ENCODE results near the gene TMCC3. TPM values are rescaled to one million over a fixed set of nuclear protein-coding genes. Genes with fewer than 3 reads are reported as not detected.

TMCC3 gene
- total RNA-seq, 1 donor from 2014 or later = 0.08 TPM

- Mint-ChIP-seq H3K27ac (no peak overlapping the region), H3K9me3 (no peaks in the 10 kb centered on the region), H3K27me3 (ENCODE audit: insufficient read depth) (peaks cover 17% of the 10 kb centered on the region), H3K4me1 (ENCODE audit: low read depth) (no peaks in the 10 kb centered on the region), H3K36me3 (ENCODE audit: low read depth) (no peaks in the 10 kb centered on the region), H3K4me3 (no peak overlapping the region)
- no peak for DNase-seq (ENCODE audit: low spot score)
- intact Hi-C loops (cut with micrococcal nuclease) = no loop called here
These were observed 16.7 kb upstream of the TMCC3 start for GRCh38 chr12:94667031-94667540.

- Mint-ChIP-seq H3K9me3 (no peaks in the 10 kb centered on the region), H3K4me1 (ENCODE audit: low read depth) (no peaks in the 10 kb centered on the region), H3K27ac (no peak overlapping the region), H3K36me3 (ENCODE audit: low read depth) (no peaks in the 10 kb centered on the region), H3K4me3 (no peak overlapping the region), H3K27me3 (ENCODE audit: insufficient read depth) (peaks cover 14% of the 10 kb centered on the region)
- intact Hi-C loops (cut with micrococcal nuclease) = no loop called here
- no peak for DNase-seq (ENCODE audit: low spot score)
These were observed 15.8 kb upstream of the TMCC3 start for GRCh38 chr12:94666158-94666557.

- no peaks in the 10 kb centered on the region for H3K4me1 Mint-ChIP-seq (ENCODE audit: low read depth)
- H3K9me3 Mint-ChIP-seq = no peaks in the 10 kb centered on the region
- H3K4me3 Mint-ChIP-seq = no peak overlapping the region
- DNase-seq (ENCODE audit: low spot score) = no peak
- intact Hi-C loops (cut with micrococcal nuclease) = no loop called here
- no peak overlapping the region for H3K27ac Mint-ChIP-seq
- H3K36me3 Mint-ChIP-seq (ENCODE audit: low read depth) = no peaks in the 10 kb centered on the region
- H3K27me3 Mint-ChIP-seq (ENCODE audit: insufficient read depth) = peaks cover 17% of the 10 kb centered on the region
These were observed 13.3 kb upstream of the TMCC3 start for GRCh38 chr12:94663702-94664101.

GRCh38 chr12:94663071-94663470, 12.7 kb upstream of the TMCC3 start:
- H3K4me1 Mint-ChIP-seq (ENCODE audit: low read depth) = no peaks in the 10 kb centered on the region
- H3K9me3 Mint-ChIP-seq = no peaks in the 10 kb centered on the region
- DNase-seq (ENCODE audit: low spot score) = no peak
- H3K27me3 Mint-ChIP-seq (ENCODE audit: insufficient read depth) = peaks cover 17% of the 10 kb centered on the region
- intact Hi-C loops (cut with micrococcal nuclease) = no loop called here
- H3K4me3 Mint-ChIP-seq = no peak overlapping the region
- H3K36me3 Mint-ChIP-seq (ENCODE audit: low read depth) = no peaks in the 10 kb centered on the region
- H3K27ac Mint-ChIP-seq = no peak overlapping the region

GRCh38 chr12:94660436-94660835, 10.1 kb upstream of the TMCC3 start:
- intact Hi-C loops (cut with micrococcal nuclease) = no loop called here
- H3K9me3 Mint-ChIP-seq = no peaks in the 10 kb centered on the region
- no peaks in the 10 kb centered on the region for H3K36me3 Mint-ChIP-seq (ENCODE audit: low read depth)
- H3K27ac Mint-ChIP-seq = no peak overlapping the region
- no peaks in the 10 kb centered on the region for H3K4me1 Mint-ChIP-seq (ENCODE audit: low read depth)
- peaks cover 19% of the 10 kb centered on the region for H3K27me3 Mint-ChIP-seq (ENCODE audit: insufficient read depth)
- DNase-seq (ENCODE audit: low spot score) = no peak
- no peak overlapping the region for H3K4me3 Mint-ChIP-seq

- intact Hi-C loops (cut with micrococcal nuclease) = no loop called here
- Mint-ChIP-seq H3K4me3 (no peak overlapping the region), H3K9me3 (no peaks in the 10 kb centered on the region), H3K27ac (no peak overlapping the region), H3K27me3 (ENCODE audit: insufficient read depth) (peaks cover 24% of the 10 kb centered on the region), H3K4me1 (ENCODE audit: low read depth) (no peaks in the 10 kb centered on the region), H3K36me3 (ENCODE audit: low read depth) (no peaks in the 10 kb centered on the region)
- no peak for DNase-seq (ENCODE audit: low spot score)
These were observed 9.1 kb upstream of the TMCC3 start for GRCh38 chr12:94659346-94659930.

- no peak overlapping the region for H3K27ac Mint-ChIP-seq
- intact Hi-C loops (cut with micrococcal nuclease) = no loop called here
- DNase-seq (ENCODE audit: low spot score) = no peak
- peaks cover 27% of the 10 kb centered on the region for H3K27me3 Mint-ChIP-seq (ENCODE audit: insufficient read depth)
- H3K36me3 Mint-ChIP-seq (ENCODE audit: low read depth) = no peaks in the 10 kb centered on the region
- H3K4me1 Mint-ChIP-seq (ENCODE audit: low read depth) = no peaks in the 10 kb centered on the region
- H3K4me3 Mint-ChIP-seq = no peak overlapping the region
- H3K9me3 Mint-ChIP-seq = no peaks in the 10 kb centered on the region
These were observed 8.6 kb upstream of the TMCC3 start for GRCh38 chr12:94658931-94659330.

- no peaks in the 10 kb centered on the region for H3K4me1 Mint-ChIP-seq (ENCODE audit: low read depth)
- no peaks in the 10 kb centered on the region for H3K9me3 Mint-ChIP-seq
- intact Hi-C loops (cut with micrococcal nuclease) = no loop called here
- no peaks in the 10 kb centered on the region for H3K36me3 Mint-ChIP-seq (ENCODE audit: low read depth)
- H3K27me3 Mint-ChIP-seq (ENCODE audit: insufficient read depth) = peaks cover 38% of the 10 kb centered on the region
- DNase-seq (ENCODE audit: low spot score) = no peak
- no peak overlapping the region for H3K4me3 Mint-ChIP-seq
- H3K27ac Mint-ChIP-seq = no peak overlapping the region
These were observed 6.2 kb upstream of the TMCC3 start for GRCh38 chr12:94656556-94656955.

GRCh38 chr12:94649349-94650142, 811 bp downstream of the TMCC3 start:
- Mint-ChIP-seq H3K27me3 (ENCODE audit: insufficient read depth) (peaks cover 73% of the 10 kb centered on the region), H3K36me3 (ENCODE audit: low read depth) (no peaks in the 10 kb centered on the region), H3K9me3 (no peaks in the 10 kb centered on the region), H3K4me3 (peak overlapping the region; percentile 80), H3K4me1 (ENCODE audit: low read depth) (peaks cover 11% of the 10 kb centered on the region), H3K27ac (peak overlapping the region; percentile 18)
- intact Hi-C loops (cut with micrococcal nuclease) = loop anchor here (10.0 kb wide), 5 partner anchors 275 to 1725 kb away; partner anchors contain the start of genes EEA1 and PLXNC1
- DNase-seq (ENCODE audit: low spot score) = peak; percentile 21

GRCh38 chr12:94648578-94648977, 1.8 kb downstream of the TMCC3 start:
- Mint-ChIP-seq H3K4me3 (peak overlapping the region; percentile 80), H3K27me3 (ENCODE audit: insufficient read depth) (peaks cover 74% of the 10 kb centered on the region), H3K9me3 (no peaks in the 10 kb centered on the region), H3K36me3 (ENCODE audit: low read depth) (no peaks in the 10 kb centered on the region), H3K27ac (no peak overlapping the region), H3K4me1 (ENCODE audit: low read depth) (peaks cover 21% of the 10 kb centered on the region)
- intact Hi-C loops (cut with micrococcal nuclease) = loop anchor here (1.0 to 10.0 kb wide), 7 partner anchors 8 to 1724 kb away; partner anchors contain the start of genes EEA1 and PLXNC1
- no peak for DNase-seq (ENCODE audit: low spot score)

- intact Hi-C loops (cut with micrococcal nuclease) = loop anchor here (5.0 to 10.0 kb wide), 9 partner anchors 187 to 1720 kb away; partner anchors contain the start of genes CEP83, EEA1, PLXNC1 and SOCS2
- peaks cover 68% of the 10 kb centered on the region for H3K27me3 Mint-ChIP-seq (ENCODE audit: insufficient read depth)
- H3K4me1 Mint-ChIP-seq (ENCODE audit: low read depth) = peaks cover 46% of the 10 kb centered on the region
- peak overlapping the region; percentile 7 for H3K27ac Mint-ChIP-seq
- no peak for DNase-seq (ENCODE audit: low spot score)
- H3K9me3 Mint-ChIP-seq = no peaks in the 10 kb centered on the region
- H3K4me3 Mint-ChIP-seq = peak overlapping the region; percentile 63
- H3K36me3 Mint-ChIP-seq (ENCODE audit: low read depth) = peaks cover 2% of the 10 kb centered on the region
These were observed 6.0 kb downstream of the TMCC3 start for GRCh38 chr12:94644141-94644979.

GRCh38 chr12:94643606-94644005, 6.8 kb downstream of the TMCC3 start:
- Mint-ChIP-seq H3K4me3 (no peak overlapping the region), H3K9me3 (no peaks in the 10 kb centered on the region), H3K4me1 (ENCODE audit: low read depth) (peaks cover 41% of the 10 kb centered on the region), H3K27me3 (ENCODE audit: insufficient read depth) (peaks cover 60% of the 10 kb centered on the region), H3K27ac (no peak overlapping the region), H3K36me3 (ENCODE audit: low read depth) (peaks cover 2% of the 10 kb centered on the region)
- DNase-seq (ENCODE audit: low spot score) = no peak
- intact Hi-C loops (cut with micrococcal nuclease) = loop anchor here (5.0 to 10.0 kb wide), 9 partner anchors 186 to 1719 kb away; partner anchors contain the start of genes CEP83, EEA1, PLXNC1 and SOCS2
